Esophagus muscularis mucosa (tissue), 4 donors: ENCODE measurements around the gene UBE4B.

Experiments
- EP300 ChIP-seq: sonication (generic); formaldehyde crosslinking; IDR thresholded peaks from one replicate; pipeline ENCODE4 v1.6.1; 2017; ENCODE audit warnings: antibody characterized with exemption
- POLR2A ChIP-seq: fragments of 450-650 bp; IDR thresholded peaks from one replicate; pipeline ENCODE4 v1.6.1; 2017; ENCODE audit warnings: antibody characterized with exemption, moderate library complexity, mild to moderate bottlenecking, low read depth
- TF ChIP-seq, protein P1 (sequence below), 3 experiments: fragments of 200-600 bp in 2 of 3; fragments of 450-650 bp in 1 of 3; sonication (generic) in 2 of 3; IDR thresholded peaks; one replicate each; pipeline ENCODE4 v1.5.1; 2017 to 2019; ENCODE audit warnings: antibody characterized with exemption in 3 of 3, mild to moderate bottlenecking in 2 of 3, moderate library complexity in 1 of 3

DNA sequence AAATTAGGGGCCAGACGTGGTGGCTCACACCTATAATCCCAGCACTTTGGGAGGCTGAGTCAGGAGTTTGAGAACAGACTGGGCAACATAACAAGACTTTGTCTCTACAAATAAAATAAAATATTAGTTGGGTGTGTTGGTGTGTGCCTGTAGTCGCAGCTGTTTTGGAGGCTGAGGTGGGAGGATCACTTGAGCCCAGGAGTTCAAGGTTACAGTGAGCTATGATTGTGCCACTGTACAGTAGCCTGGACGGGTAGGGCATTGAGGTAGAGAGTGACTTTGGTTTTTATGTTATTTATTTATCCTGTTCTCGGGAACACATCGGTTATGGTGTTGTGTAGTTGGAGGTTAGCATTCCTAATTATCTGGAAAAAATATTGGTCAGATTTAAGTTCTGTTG, 197.1 kb downstream of the UBE4B start:
- TF ChIP-seq, protein P1, sequence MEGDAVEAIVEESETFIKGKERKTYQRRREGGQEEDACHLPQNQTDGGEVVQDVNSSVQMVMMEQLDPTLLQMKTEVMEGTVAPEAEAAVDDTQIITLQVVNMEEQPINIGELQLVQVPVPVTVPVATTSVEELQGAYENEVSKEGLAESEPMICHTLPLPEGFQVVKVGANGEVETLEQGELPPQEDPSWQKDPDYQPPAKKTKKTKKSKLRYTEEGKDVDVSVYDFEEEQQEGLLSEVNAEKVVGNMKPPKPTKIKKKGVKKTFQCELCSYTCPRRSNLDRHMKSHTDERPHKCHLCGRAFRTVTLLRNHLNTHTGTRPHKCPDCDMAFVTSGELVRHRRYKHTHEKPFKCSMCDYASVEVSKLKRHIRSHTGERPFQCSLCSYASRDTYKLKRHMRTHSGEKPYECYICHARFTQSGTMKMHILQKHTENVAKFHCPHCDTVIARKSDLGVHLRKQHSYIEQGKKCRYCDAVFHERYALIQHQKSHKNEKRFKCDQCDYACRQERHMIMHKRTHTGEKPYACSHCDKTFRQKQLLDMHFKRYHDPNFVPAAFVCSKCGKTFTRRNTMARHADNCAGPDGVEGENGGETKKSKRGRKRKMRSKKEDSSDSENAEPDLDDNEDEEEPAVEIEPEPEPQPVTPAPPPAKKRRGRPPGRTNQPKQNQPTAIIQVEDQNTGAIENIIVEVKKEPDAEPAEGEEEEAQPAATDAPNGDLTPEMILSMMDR (IDR thresholded peaks at IDR 0.05), result no peak
- no peak for TF ChIP-seq POLR2A
- no peak for TF ChIP-seq EP300
